ENCODE data around the gene FXYD3.

Gene FXYD3

DNA sequence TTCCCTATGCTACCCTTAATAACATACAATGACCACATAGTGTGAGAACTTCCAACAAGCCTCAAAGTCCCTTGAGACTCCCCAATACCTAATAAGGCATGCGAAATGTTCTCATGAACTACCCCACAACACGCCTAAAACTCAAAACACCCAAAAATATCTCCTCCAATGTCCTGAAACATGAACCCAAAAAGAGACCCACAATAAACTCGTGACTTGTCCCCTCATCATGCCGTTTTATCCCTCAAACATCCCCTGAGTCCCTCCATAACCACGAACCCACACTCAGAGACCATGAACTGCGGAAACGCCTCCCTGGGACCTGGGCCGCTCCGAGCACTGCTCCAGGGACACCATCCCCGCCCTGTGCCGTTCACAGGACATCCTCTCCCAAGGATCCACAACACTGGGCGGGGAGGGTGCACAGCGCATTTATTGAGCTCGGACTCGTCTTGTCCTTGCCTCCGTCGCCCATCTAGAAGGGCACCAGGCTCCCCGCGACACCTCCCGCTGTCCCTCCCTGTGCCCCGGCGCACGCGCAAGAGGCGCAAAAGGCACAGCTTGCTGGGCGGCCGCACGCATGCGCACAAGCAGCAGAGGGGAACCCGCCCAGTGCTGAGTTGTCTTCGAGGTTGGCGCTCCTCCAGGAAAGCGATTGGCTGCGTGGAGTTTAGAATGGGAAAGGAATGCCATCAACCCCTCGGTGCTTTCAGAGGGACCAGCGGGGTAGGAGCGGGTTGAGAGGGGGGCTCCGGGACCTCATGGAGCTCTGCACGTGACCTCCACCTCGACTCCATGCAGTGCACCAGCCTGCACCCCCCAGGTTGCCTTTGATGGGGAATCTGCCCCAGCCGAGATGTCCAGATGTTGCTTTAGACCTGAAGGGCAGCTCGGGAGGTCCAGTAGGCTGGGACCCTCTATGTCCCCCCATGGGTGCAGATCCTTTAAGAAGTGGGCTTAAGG lies 8.8 kb downstream of the FXYD3 start:
- TF ChIP-seq POLR2AphosphoS5 (IDR thresholded peaks at IDR 0.05; ENCODE audit: low read depth, low read length) (no peak), SIN3A (IDR thresholded peaks at IDR 0.05; ENCODE audit: borderline replicate concordance, insufficient read depth, low read length) (no peak), TAF1 (IDR thresholded peaks at IDR 0.05; ENCODE audit: borderline replicate concordance, insufficient read depth, low read length) (no peak), FOXP2 (optimal IDR thresholded peaks at IDR 0.05; ENCODE audit: borderline replicate concordance, extremely low read depth, extremely low read length, insufficient read depth) (no peak)
- TF ChIP-seq, protein P1, sequence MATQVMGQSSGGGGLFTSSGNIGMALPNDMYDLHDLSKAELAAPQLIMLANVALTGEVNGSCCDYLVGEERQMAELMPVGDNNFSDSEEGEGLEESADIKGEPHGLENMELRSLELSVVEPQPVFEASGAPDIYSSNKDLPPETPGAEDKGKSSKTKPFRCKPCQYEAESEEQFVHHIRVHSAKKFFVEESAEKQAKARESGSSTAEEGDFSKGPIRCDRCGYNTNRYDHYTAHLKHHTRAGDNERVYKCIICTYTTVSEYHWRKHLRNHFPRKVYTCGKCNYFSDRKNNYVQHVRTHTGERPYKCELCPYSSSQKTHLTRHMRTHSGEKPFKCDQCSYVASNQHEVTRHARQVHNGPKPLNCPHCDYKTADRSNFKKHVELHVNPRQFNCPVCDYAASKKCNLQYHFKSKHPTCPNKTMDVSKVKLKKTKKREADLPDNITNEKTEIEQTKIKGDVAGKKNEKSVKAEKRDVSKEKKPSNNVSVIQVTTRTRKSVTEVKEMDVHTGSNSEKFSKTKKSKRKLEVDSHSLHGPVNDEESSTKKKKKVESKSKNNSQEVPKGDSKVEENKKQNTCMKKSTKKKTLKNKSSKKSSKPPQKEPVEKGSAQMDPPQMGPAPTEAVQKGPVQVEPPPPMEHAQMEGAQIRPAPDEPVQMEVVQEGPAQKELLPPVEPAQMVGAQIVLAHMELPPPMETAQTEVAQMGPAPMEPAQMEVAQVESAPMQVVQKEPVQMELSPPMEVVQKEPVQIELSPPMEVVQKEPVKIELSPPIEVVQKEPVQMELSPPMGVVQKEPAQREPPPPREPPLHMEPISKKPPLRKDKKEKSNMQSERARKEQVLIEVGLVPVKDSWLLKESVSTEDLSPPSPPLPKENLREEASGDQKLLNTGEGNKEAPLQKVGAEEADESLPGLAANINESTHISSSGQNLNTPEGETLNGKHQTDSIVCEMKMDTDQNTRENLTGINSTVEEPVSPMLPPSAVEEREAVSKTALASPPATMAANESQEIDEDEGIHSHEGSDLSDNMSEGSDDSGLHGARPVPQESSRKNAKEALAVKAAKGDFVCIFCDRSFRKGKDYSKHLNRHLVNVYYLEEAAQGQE (IDR thresholded peaks at IDR 0.05; ENCODE audit: insufficient read depth in 1 of 2, low read depth in 2 of 2, low read length in 2 of 2), result no peak

DNA sequence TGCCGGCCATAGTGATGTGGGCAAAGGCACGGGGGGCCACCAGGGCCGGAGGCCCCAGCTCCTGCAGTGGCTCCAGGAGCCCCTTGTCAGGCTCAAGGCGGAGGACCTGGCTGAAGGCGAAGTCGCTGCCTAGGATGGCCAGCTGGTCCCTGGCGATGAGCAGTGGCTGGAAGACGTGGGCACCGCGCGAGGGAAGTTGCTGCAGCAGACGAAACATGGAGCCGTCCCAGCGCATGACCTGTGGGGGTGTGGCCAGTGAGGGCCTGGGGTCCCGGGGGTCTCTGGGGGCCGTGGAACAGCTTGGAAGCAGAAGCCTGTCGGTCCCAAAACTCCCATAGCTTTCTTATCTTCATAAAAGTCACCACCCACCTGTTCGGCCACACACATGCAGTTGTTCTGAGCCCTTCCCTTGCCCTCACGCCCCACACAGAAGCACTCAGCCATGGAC lies 9.7 kb downstream of the FXYD3 start:
- TF ChIP-seq TAF1 (IDR thresholded peaks at IDR 0.05; ENCODE audit: borderline replicate concordance, insufficient read depth, low read length), result no peak
- no peak for TF ChIP-seq FOXP2 (optimal IDR thresholded peaks at IDR 0.05; ENCODE audit: borderline replicate concordance, extremely low read depth, extremely low read length, insufficient read depth)
- no peak for TF ChIP-seq POLR2AphosphoS5 (IDR thresholded peaks at IDR 0.05; ENCODE audit: low read depth, low read length)
- TF ChIP-seq, protein P1 (IDR thresholded peaks at IDR 0.05; ENCODE audit: insufficient read depth in 1 of 2, low read depth in 2 of 2, low read length in 2 of 2), result no peak

DNA sequence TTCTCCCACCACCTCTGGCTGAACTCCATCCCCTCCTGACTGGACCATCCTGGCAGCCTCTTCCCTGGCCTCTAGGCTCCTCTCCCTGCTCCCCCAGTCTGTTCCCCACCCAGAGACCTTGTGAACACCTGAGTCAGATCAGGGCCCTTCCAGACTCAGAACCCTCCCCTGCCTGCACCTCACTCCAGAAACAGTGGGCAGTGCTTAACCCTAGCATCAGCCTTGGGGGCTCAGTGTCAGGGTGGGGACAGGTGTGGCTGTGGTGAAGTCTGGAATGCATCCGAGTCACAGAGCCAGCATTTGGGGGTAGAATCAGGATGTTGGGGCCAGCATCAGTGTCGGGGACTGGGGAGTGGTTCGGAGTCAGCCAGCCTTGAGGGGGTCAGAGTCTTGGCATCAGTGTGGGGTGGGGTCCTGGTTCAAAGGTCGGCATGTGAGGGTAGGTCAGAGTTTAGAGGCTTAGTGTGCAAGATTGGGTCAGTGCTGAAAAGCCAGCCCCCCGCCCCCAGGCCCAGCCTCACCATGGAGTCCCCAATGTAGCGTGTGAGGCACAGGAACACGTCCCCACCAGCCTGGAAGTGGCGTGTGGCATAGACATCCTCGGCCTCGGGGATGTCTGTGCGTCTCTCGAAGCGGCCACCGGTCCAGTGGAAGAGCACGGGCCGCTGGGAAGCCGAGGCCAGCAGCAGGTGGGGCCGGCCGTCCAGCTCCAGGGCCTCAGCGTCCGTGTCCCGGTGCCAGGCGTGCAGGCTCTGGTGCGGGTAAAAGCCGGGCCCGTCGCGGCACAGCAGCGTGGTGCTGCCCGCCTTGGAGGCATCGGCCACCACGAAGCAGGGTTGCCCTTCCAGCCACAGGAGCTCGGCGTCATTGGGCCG lies 10.4 kb downstream of the FXYD3 start:
- TF ChIP-seq POLR2AphosphoS5 (IDR thresholded peaks at IDR 0.05; ENCODE audit: low read depth, low read length), result no peak

DNA sequence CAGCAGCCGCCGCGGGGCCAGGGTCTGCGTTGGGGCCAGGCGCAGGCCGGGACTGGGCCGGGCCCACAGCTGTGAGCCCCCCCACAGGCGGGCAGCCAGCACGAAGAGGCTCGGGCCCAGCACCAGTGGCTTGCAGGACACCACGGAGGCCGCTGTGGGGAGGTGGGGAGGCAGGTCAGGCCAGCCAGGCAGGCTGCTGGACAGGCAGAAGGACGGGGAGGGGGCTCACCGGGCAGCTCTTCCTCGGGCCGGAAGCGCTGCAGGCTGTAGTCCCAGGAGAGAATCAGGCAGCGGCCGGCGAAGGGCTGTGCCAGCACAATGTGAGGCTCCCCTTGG lies 11.0 kb downstream of the FXYD3 start:
- TF ChIP-seq FOXP2 (optimal IDR thresholded peaks at IDR 0.05; ENCODE audit: borderline replicate concordance, extremely low read depth, extremely low read length, insufficient read depth), result no peak
- TF ChIP-seq, protein P1 (IDR thresholded peaks at IDR 0.05; ENCODE audit: insufficient read depth in 1 of 2, low read depth in 2 of 2, low read length in 2 of 2), result no peak
- TF ChIP-seq POLR2AphosphoS5 (IDR thresholded peaks at IDR 0.05; ENCODE audit: low read depth, low read length), result no peak
- TF ChIP-seq SIN3A (IDR thresholded peaks at IDR 0.05; ENCODE audit: borderline replicate concordance, insufficient read depth, low read length), result no peak
- TF ChIP-seq TAF1 (IDR thresholded peaks at IDR 0.05; ENCODE audit: borderline replicate concordance, insufficient read depth, low read length), result no peak

DNA sequence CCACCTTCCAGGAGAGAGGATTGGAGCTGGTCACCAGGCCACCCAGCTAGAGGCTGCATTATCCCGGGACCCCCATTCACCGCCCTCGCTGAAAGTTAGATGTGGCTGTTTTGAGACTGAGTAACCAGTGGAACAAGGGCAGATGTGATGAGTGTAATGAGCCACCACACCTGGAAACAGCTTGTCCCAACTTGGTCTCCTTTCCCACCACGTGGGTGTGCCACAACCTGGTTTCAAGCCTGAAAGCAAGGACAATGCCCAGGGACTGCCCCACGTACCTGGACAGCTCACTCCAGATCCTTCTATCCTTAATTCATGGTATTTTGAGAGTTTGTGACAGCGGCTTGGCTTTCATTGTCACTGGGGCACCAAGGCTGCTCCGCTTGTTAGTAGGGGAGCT lies 12.2 kb downstream of the FXYD3 start:
- TF ChIP-seq FOXP2 (optimal IDR thresholded peaks at IDR 0.05; ENCODE audit: borderline replicate concordance, extremely low read depth, extremely low read length, insufficient read depth) (no peak), POLR2AphosphoS5 (IDR thresholded peaks at IDR 0.05; ENCODE audit: low read depth, low read length) (no peak), SIN3A (IDR thresholded peaks at IDR 0.05; ENCODE audit: borderline replicate concordance, insufficient read depth, low read length) (no peak), TAF1 (IDR thresholded peaks at IDR 0.05; ENCODE audit: borderline replicate concordance, insufficient read depth, low read length) (no peak)

Measured in PFSK-1 (cell line).